Measurements from ENCODE around the gene HK1.

DNA sequence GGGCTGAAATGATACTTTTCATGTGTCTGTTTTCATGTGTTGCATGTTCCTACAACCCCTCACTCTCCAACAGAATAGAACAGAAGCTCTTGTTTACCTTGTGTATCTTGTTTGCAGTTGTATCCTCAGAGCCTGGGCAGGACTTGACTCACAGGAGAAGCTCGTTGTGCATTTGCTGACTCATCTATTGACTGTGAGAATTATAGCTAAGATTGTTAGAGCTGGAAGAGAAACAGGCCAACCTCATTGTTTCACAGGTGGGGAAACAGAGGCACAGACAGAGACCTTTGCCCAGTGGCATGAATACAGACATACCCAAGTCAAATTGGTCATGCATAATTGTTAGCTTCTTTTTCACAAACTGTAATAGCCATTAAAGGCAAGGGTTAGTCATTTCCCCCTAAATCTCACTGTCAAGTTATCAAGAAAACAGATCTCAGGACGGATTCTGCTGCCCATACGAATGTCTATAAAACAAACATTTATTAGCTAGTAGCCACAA lies 168.4 kb downstream of the HK1 start:
- TF ChIP-seq, protein P1, sequence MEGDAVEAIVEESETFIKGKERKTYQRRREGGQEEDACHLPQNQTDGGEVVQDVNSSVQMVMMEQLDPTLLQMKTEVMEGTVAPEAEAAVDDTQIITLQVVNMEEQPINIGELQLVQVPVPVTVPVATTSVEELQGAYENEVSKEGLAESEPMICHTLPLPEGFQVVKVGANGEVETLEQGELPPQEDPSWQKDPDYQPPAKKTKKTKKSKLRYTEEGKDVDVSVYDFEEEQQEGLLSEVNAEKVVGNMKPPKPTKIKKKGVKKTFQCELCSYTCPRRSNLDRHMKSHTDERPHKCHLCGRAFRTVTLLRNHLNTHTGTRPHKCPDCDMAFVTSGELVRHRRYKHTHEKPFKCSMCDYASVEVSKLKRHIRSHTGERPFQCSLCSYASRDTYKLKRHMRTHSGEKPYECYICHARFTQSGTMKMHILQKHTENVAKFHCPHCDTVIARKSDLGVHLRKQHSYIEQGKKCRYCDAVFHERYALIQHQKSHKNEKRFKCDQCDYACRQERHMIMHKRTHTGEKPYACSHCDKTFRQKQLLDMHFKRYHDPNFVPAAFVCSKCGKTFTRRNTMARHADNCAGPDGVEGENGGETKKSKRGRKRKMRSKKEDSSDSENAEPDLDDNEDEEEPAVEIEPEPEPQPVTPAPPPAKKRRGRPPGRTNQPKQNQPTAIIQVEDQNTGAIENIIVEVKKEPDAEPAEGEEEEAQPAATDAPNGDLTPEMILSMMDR (IDR thresholded peaks at IDR 0.05; ENCODE audit: borderline replicate concordance, extremely low read depth, low read length, poor library complexity, severe bottlenecking), result no peak
- no peak for TF ChIP-seq EZH2 (IDR thresholded peaks at IDR 0.05; ENCODE audit: borderline replicate concordance, low read depth, low read length, severe bottlenecking)
